H1 (cell line): ENCODE data around the gene RAB3B. TPM values are rescaled to one million over a fixed set of nuclear protein-coding genes. Genes with fewer than 3 reads are reported as not detected.

Experiments
- CTCF ChIA-PET: fragments of 300-600 bp; sonication (Branson Sonifier 250); formaldehyde crosslinking; loops from one replicate; lab custom pipeline; 2021; ENCODE audit not compliant: partially characterized antibody; lab: Charles Lee
- POLR2A ChIA-PET: fragments of 300-600 bp; sonication (Branson Sonifier 250); formaldehyde crosslinking; loops from one replicate; lab custom pipeline; 2021; ENCODE audit warnings: inconsistent platforms; ENCODE audit not compliant: partially characterized antibody; lab: Charles Lee
- DNase-seq, 2 experiments: peaks; one replicate each; pipeline versions ENCODE4 v3.0.0 to v3.0.0-alpha.2; 2010 to 2022; ENCODE audit warnings: low spot score in 2 of 2, low read depth in 1 of 2, mixed read lengths in 1 of 2
- FAIRE-seq: peaks from 2 replicates; lab custom pipeline; 2011; peaks lifted over from hg19 to GRCh38; lab: Jason Lieb, UNC
- H2AFZ ChIP-seq: 2 replicates; pipeline ENCODE4 v1.8.1; 2012; ENCODE audit warnings: low read length, inconsistent platforms
- H2AK5ac ChIP-seq: 2 replicates; pipeline ENCODE4 v1.6.1; 2013; ENCODE audit warnings: low read depth, low read length
- H2BK120ac ChIP-seq: replicated peaks from 2 replicates; pipeline ENCODE3; 2013; ENCODE audit warnings: low read depth, low read length, inconsistent platforms
- H2BK12ac ChIP-seq: 2 replicates; pipeline ENCODE4 v1.6.1; 2013; ENCODE audit warnings: low read depth, low read length
- H2BK15ac ChIP-seq: 2 replicates; pipeline ENCODE4 v1.6.1; 2013; ENCODE audit warnings: low read length
- H2BK20ac ChIP-seq: 2 replicates; pipeline ENCODE4 v1.6.1; 2013; ENCODE audit warnings: low read length
- H2BK5ac ChIP-seq: 2 replicates; pipeline ENCODE4 v1.6.1; 2013; ENCODE audit warnings: low read depth, low read length
- H3K14ac ChIP-seq: 2 replicates; pipeline ENCODE4 v1.6.1; 2013; ENCODE audit warnings: inconsistent platforms; ENCODE audit not compliant: insufficient read length
- H3K18ac ChIP-seq: 2 replicates; pipeline ENCODE4 v1.6.1; 2013; ENCODE audit warnings: low read length; ENCODE audit errors: extremely low read depth
- H3K23ac ChIP-seq: 2 replicates; pipeline ENCODE4 v1.6.1; 2013; ENCODE audit warnings: inconsistent platforms; ENCODE audit not compliant: insufficient read length
- H3K23me2 ChIP-seq: 2 replicates; pipeline ENCODE4 v1.6.1; 2013; ENCODE audit warnings: low read depth, low read length
- H3K27ac ChIP-seq: 2 replicates; pipeline ENCODE4 v1.6.1; 2011; ENCODE audit warnings: low read depth, low read length, inconsistent platforms
- H3K27me3 ChIP-seq, 4 experiments: replicated peaks in 1 of 4; 1 replicate in 1 of 4; 2 replicates in 3 of 4; pipeline versions ENCODE4 v1.6.1 to v1.8.1; 2011 to 2013; ENCODE audit warnings: low read length in 3 of 4, mild to moderate bottlenecking in 3 of 4, inconsistent platforms in 2 of 4, mixed read lengths in 2 of 4, moderate library complexity in 1 of 4; ENCODE audit not compliant: control insufficient read depth in 3 of 4, insufficient read depth in 3 of 4; ENCODE audit errors: extremely low read depth in 1 of 4
- H3K36me3 ChIP-seq, 4 experiments: 2 replicates each; pipeline versions ENCODE4 v1.6.1 to v1.8.1; 2011 to 2013; ENCODE audit warnings: mild to moderate bottlenecking in 4 of 4, low read length in 3 of 4, moderate library complexity in 2 of 4, control low read depth in 1 of 4, inconsistent platforms in 1 of 4; ENCODE audit not compliant: insufficient read depth in 4 of 4, control insufficient read depth in 2 of 4
- H3K4ac ChIP-seq: replicated peaks from 2 replicates; pipeline ENCODE3; 2013; ENCODE audit warnings: low read length, low read depth, mixed read lengths, inconsistent platforms; ENCODE audit not compliant: insufficient read length
- H3K4me1 ChIP-seq, 4 experiments: replicated peaks in 1 of 4; 1 replicate in 1 of 4; 2 replicates in 3 of 4; pipeline versions ENCODE4 v1.6.1 to v1.8.1; 2011 to 2013; ENCODE audit warnings: low read length in 3 of 4, inconsistent platforms in 2 of 4, mixed read lengths in 1 of 4; ENCODE audit not compliant: insufficient read depth in 4 of 4, control insufficient read depth in 3 of 4
- H3K4me2 ChIP-seq, 2 experiments: 2 replicates each; pipeline versions ENCODE4 v1.6.1 to v1.8.1; 2011 to 2013; ENCODE audit warnings: low read depth in 2 of 2, low read length in 2 of 2, control low read depth in 1 of 2, inconsistent platforms in 1 of 2, mild to moderate bottlenecking in 1 of 2; ENCODE audit not compliant: insufficient read depth in 1 of 2
- H3K4me3 ChIP-seq, 4 experiments: fragments of 200-600, 300-600 bp in 1 of 4; sonication (generic), shearing (Covaris generic), sonication (Bioruptor Twin) in 1 of 4; 2 replicates each; pipeline versions ENCODE4 v1.5.1 to v1.8.1; 2011 to 2016; ENCODE audit warnings: low read length in 4 of 4, low read depth in 3 of 4, control low read depth in 2 of 4, inconsistent platforms in 2 of 4, mild to moderate bottlenecking in 2 of 4, mixed read lengths in 1 of 4, moderate library complexity in 1 of 4; ENCODE audit not compliant: insufficient read depth in 2 of 4; ENCODE audit errors: extremely low read depth in 1 of 4
- H3K56ac ChIP-seq: replicated peaks from 2 replicates; pipeline ENCODE3; 2013; ENCODE audit warnings: low read depth, mild to moderate bottlenecking, mixed read lengths, low read length, inconsistent platforms; ENCODE audit not compliant: insufficient read length
- H3K79me1 ChIP-seq: 2 replicates; pipeline ENCODE4 v1.6.1; 2013; ENCODE audit warnings: low read depth, low read length, control low read depth
- H3K79me2 ChIP-seq, 2 experiments: 2 replicates each; pipeline versions ENCODE4 v1.6.1 to v1.8.1; 2012 to 2013; ENCODE audit warnings: low read length in 2 of 2, mild to moderate bottlenecking in 2 of 2, inconsistent platforms in 1 of 2; ENCODE audit not compliant: insufficient read depth in 2 of 2, control insufficient read depth in 1 of 2
- H3K9ac ChIP-seq, 4 experiments: replicated peaks in 1 of 4; 1 replicate in 1 of 4; 2 replicates in 3 of 4; pipeline versions ENCODE4 v1.6.1 to v1.8.1; 2011 to 2013; ENCODE audit warnings: low read depth in 3 of 4, low read length in 3 of 4, control low read depth in 2 of 4, mild to moderate bottlenecking in 2 of 4, moderate library complexity in 2 of 4, inconsistent platforms in 1 of 4; ENCODE audit errors: extremely low read depth in 1 of 4
- H3K9me3 ChIP-seq, 2 experiments: 2 replicates each; pipeline versions ENCODE4 v1.6.1 to v1.8.1; 2012 to 2013; ENCODE audit warnings: mild to moderate bottlenecking in 2 of 2, moderate library complexity in 2 of 2, control low read depth in 1 of 2, inconsistent platforms in 1 of 2, low read depth in 1 of 2, low read length in 1 of 2, mixed read lengths in 1 of 2; ENCODE audit not compliant: insufficient read depth in 2 of 2
- H4K20me1 ChIP-seq, 2 experiments: replicated peaks in 1 of 2; 2 replicates each; pipeline versions ENCODE3 to v1.8.1; 2011 to 2013; ENCODE audit warnings: inconsistent platforms in 2 of 2, low read length in 2 of 2, mild to moderate bottlenecking in 1 of 2; ENCODE audit not compliant: insufficient read depth in 2 of 2, control insufficient read depth in 1 of 2
- H4K5ac ChIP-seq: 2 replicates; pipeline ENCODE4 v1.6.1; 2013; ENCODE audit warnings: low read length, low read depth, mixed read lengths, inconsistent platforms; ENCODE audit not compliant: insufficient read length
- H4K8ac ChIP-seq: 2 replicates; pipeline ENCODE4 v1.8.0; 2013; ENCODE audit warnings: mild to moderate bottlenecking, moderate library complexity, low read length, inconsistent platforms; ENCODE audit not compliant: insufficient read depth; ENCODE audit errors: extremely low read depth
- H4K91ac ChIP-seq: replicated peaks from 2 replicates; pipeline ENCODE3; 2013; ENCODE audit warnings: low read length, mixed read lengths, inconsistent platforms; ENCODE audit not compliant: insufficient read length
- ATF2 ChIP-seq: IDR thresholded peaks from 2 replicates; pipeline ENCODE4 v1.6.1; 2012; ENCODE audit warnings: low read length, inconsistent platforms
- CTBP2 ChIP-seq: IDR thresholded peaks from 2 replicates; pipeline ENCODE4 v1.7.0; 2011; ENCODE audit warnings: borderline replicate concordance, mild to moderate bottlenecking, moderate library complexity, mixed read lengths, low read length; ENCODE audit not compliant: insufficient read depth, insufficient read length
- KDM1A ChIP-seq: fragments of 200-600, 300-600 bp; sonication (generic); IDR thresholded peaks from 2 replicates; pipeline ENCODE4 v1.7.1; 2016; ENCODE audit warnings: mild to moderate bottlenecking, low read length, borderline replicate concordance
- POLR2AphosphoS5 ChIP-seq: IDR thresholded peaks from 2 replicates; pipeline ENCODE4 v1.6.1; 2011; ENCODE audit warnings: low read depth, low read length
- polyA plus RNA-seq, 7 experiments: library from polyadenylated mRNA; depleted of rRNA in 3 of 7; stranded (reverse) in 5 of 7; unstranded in 2 of 7; fragments of >200 nt in 5 of 7; fragments of 200-250 nt in 2 of 7; gene quantifications; 1 replicate in 5 of 7; 2 replicates in 1 of 7; 4 replicates in 1 of 7; pipeline versions ENCODE4 v1.2.1 to v1.2.3, GENCODE V29; 2011 to 2013; ENCODE audit warnings: missing spikeins in 2 of 7, mixed read lengths in 2 of 7
- total RNA-seq: library from RNA; stranded (reverse); fragmentation: NEBNext Ultra II Directional; extraction: Animal tissue kit (Norgen Biotek cat#: 25700); gene quantifications from 2 replicates; pipeline ENCODE4 v1.2.1, GENCODE V29; 2021

RAB3B gene
- total and polyA plus RNA-seq, 2 of the 8 experiments (the other 6 are each of a cell fraction or from before 2014, with no cell fraction given) = 12.5 to 36.8 TPM

- CTCF ChIA-PET = interaction anchor here (1.2 to 1.9 kb wide), 3 partner anchors 9 to 15 kb away, joined by 3 to 9 read pairs (median 5); no protein-coding TSS in a partner anchor
- no peaks in the 10 kb centered on the region for H3K79me1 ChIP-seq
- no peak overlapping the region for H3K4ac ChIP-seq
- no peaks in the 10 kb centered on the region for H3K79me2 ChIP-seq
- no peak overlapping the region for H4K5ac ChIP-seq
- no peak overlapping the region for H2BK5ac ChIP-seq
- H3K4me3 ChIP-seq = no peak overlapping the region
- H3K4me1 ChIP-seq = no peaks in the 10 kb centered on the region
- no peak overlapping the region for H2BK120ac ChIP-seq
- H2AK5ac ChIP-seq = no peak overlapping the region
- H3K56ac ChIP-seq = no peak overlapping the region
- no peak overlapping the region for H3K4me2 ChIP-seq
- no peak overlapping the region for H2AFZ ChIP-seq
- H3K9ac ChIP-seq = no peak overlapping the region
- no peak overlapping the region for H4K8ac ChIP-seq
- no peak overlapping the region for H3K23ac ChIP-seq
- H3K23me2 ChIP-seq = no peaks in the 10 kb centered on the region
- peaks cover 0 to 2% of the 10 kb centered on the region in 2 experiments for H4K20me1 ChIP-seq
- peaks cover 6 to 8% of the 10 kb centered on the region in 2 experiments; a peak in 2 of 4 replicates for H3K9me3 ChIP-seq
- no peak overlapping the region for H4K91ac ChIP-seq
- H3K14ac ChIP-seq = no peak overlapping the region
- FAIRE-seq = no peak
- H2BK12ac ChIP-seq = no peak overlapping the region
- peaks cover 0 to 28% (median 13%) of the 10 kb centered on the region in 4 experiments; a peak in 6 of 8 replicates for H3K36me3 ChIP-seq
- no peak overlapping the region for H3K18ac ChIP-seq
- no peak overlapping the region for H2BK15ac ChIP-seq
- no peak for DNase-seq
- no peak overlapping the region for H2BK20ac ChIP-seq
- no peak overlapping the region for H3K27ac ChIP-seq
- H3K27me3 ChIP-seq = no peaks in the 10 kb centered on the region
- POLR2A ChIA-PET = interaction anchor here (1.6 kb wide), 1 partner anchor 9 kb away, joined by 4 read pairs; no protein-coding TSS in a partner anchor
- TF ChIP-seq POLR2AphosphoS5 = no peak
- no peak for TF ChIP-seq CTBP2
- TF ChIP-seq ATF2 = no peak
- no peak for TF ChIP-seq KDM1A
These were observed 49.0 kb downstream of the RAB3B start for GRCh38 chr1:51941528-51941927.
